Astrocyte of the cerebellum (primary cell): Measurements from ENCODE around the gene TSPAN2.
A peak's percentile ranks its signal among the peaks of the same experiment; 100 is the strongest.

ENCODE experiments used
- DNase-seq: peaks from one replicate; pipeline ENCODE4 v3.0.0-alpha.2; 2011; ENCODE audit warnings: low read depth
- H3K4me3 ChIP-seq: 2 replicates; pipeline ENCODE4 v1.5.1; 2011; ENCODE audit warnings: mild to moderate bottlenecking, low read depth, low read length, moderate library complexity
- in situ Hi-C: cut with HindIII; loops from 2 replicates; pipeline ENCODE4 v1.10.0; 2017; ENCODE audit warnings: low sequenced_read_pairs
- TF ChIP-seq, protein P1 (sequence below): IDR thresholded peaks from 2 replicates; pipeline ENCODE4 v1.5.1; 2012; ENCODE audit warnings: low read length, low read depth, moderate library complexity, mild to moderate bottlenecking; ENCODE audit errors: missing control alignments

Gene TSPAN2

DNA sequence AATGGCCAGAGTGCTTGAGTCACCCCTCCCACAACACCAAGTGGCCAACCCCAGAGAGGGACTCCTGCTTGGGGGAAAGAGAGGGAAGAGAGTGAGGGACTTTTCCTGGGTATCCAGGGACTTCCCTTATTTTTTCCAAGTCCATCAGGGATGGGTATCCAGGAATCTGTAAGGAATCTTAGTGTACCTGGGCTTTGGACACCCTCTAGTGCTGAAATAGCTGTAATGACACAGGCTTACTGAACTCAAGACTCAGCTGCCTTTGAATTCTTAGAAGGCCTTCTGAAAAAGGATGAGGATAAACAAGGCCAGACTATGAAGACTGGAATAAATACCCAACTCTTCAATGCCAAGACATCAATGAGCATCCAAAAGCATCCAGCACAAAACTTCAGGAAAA, 47.6 kb downstream of the TSPAN2 start:
- TF ChIP-seq, protein P1, sequence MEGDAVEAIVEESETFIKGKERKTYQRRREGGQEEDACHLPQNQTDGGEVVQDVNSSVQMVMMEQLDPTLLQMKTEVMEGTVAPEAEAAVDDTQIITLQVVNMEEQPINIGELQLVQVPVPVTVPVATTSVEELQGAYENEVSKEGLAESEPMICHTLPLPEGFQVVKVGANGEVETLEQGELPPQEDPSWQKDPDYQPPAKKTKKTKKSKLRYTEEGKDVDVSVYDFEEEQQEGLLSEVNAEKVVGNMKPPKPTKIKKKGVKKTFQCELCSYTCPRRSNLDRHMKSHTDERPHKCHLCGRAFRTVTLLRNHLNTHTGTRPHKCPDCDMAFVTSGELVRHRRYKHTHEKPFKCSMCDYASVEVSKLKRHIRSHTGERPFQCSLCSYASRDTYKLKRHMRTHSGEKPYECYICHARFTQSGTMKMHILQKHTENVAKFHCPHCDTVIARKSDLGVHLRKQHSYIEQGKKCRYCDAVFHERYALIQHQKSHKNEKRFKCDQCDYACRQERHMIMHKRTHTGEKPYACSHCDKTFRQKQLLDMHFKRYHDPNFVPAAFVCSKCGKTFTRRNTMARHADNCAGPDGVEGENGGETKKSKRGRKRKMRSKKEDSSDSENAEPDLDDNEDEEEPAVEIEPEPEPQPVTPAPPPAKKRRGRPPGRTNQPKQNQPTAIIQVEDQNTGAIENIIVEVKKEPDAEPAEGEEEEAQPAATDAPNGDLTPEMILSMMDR = peak; percentile 46
- in situ Hi-C loops = no loop called here
- DNase-seq = no peak

DNA sequence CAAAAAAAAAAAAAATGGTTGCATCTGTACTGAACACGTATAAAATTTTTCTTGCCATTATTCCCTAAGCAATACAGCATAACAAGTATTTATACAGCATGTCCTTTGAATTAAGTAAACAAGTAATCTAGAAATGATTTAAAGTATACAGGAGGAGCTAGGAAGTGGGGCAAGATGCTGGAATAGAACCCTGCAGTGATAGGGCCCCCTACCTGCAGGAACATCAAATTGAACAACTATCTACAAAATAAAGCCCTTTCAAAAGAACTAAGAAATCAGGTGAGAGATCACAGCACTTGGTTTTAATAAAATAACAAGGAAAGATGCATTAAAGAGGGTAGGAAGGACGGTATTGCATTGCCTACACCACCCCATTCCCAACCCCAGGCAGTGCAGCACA, 48.8 kb downstream of the TSPAN2 start:
- no peak overlapping the region for H3K4me3 ChIP-seq
- in situ Hi-C loops = no loop called here
- TF ChIP-seq, protein P1 = no peak
- no peak for DNase-seq

More for the DNA sequence above, 47.6 kb downstream of the TSPAN2 start:
- H3K4me3 ChIP-seq = no peak overlapping the region

DNA sequence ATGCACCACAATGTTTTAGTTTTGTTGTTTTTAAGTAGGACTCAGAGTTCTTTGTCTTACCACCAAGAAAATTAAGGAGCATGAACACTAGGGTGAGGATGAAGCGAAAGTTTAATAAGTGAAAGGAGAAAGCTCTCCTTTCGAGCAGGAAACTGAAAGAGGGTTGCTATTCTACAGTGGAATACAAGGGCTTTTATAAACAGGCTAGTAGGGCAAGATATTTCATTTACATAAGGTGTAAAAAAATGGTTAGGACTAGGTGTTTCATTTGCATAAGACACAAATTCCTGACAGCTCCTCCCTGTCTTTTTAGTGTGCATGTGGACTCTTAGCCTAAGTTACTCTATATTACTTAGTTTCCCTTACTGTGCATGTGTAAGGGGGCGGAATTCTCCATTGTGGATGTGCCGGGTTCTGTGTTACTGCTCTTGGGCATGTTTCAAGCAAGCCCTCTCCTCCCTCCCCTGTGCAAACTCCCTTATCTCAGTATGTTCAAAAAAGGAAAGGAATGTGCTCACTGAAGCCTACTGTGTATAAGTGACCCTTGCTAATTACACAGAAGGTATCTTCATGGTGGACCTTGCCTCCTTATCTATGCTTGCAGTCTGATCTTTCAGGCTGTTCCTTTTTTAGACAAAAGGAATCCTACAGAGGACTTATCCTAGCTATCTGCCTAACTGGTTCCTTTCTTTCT, 52.3 kb downstream of the TSPAN2 start:
- no peak overlapping the region for H3K4me3 ChIP-seq
- TF ChIP-seq, protein P1 = no peak
- DNase-seq = no peak
- in situ Hi-C loops = no loop called here

DNA sequence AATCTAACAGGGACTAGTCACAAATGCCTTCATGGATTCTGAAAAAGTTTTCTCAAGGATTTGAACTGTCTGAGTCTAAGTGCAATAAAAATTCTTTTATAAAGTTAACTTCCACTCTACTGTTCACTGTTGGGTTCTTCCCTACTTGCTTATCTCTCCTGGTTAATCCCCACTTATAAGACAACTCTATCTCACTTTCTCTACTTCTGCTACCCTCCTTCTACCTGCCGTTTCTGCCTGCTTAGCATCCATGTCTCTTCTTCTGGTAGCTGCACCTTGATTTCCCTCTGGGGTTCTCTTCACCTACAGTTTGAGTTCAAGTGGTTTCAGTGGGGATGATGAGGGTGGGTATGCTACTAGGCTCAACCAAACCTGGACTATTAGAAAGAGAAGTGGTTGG, 53.7 kb downstream of the TSPAN2 start:
- TF ChIP-seq, protein P1 = no peak
- in situ Hi-C loops = no loop called here
- H3K4me3 ChIP-seq = no peak overlapping the region
- no peak for DNase-seq

DNA sequence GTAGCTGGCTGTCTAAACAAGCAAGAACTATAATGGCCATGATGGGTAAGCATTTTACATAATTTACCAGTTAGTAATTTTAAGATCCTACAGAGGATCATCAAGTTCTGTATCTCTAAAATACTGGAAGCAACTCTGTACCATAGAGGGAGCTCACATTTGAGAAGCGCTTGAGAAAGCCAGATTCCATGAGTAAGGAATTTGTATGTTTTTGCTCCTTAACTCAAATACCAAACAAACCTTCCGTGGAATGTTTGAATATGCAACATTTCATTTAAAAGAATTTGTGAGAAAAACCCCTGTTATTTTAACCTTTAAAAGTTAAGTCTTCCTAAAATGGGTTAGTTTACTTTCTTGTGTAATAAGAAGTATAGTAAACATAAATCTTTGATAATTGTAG, 57.7 kb downstream of the TSPAN2 start:
- TF ChIP-seq, protein P1 = no peak
- no peak for DNase-seq
- H3K4me3 ChIP-seq = no peak overlapping the region
- in situ Hi-C loops = no loop called here

DNA sequence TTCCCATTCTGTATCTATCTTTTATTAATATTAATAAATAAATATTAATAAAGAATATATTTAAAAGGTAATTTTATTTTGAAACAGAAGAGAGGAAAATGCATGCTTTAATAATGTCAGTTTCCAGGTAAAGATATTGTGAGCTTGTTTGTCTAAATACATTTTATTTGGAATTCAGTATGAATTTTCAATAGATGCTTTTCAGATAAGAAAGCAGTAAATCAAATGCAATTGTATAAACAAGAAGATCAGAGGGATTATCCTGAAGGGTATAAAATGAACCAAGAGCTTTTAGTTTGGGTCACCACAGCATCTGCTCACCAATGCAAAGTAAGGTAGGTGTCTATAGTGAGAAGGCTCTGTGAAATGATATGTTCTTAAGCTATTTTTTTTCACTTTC, 59.8 kb downstream of the TSPAN2 start, which contains the start of gene TSHB:
TSS of gene TSHB (plus strand) at position 301 of the 400 bp plus-strand sequence. CDS start 3,537 bp downstream, outside the sequence.
- TF ChIP-seq, protein P1 = no peak
- in situ Hi-C loops = no loop called here
- DNase-seq = no peak
- H3K4me3 ChIP-seq = no peak within 1 kb of the TSS
